ENCODE measurements around the gene CCNI2. TPM values are rescaled to one million over a fixed set of nuclear protein-coding genes. Genes with fewer than 3 reads are reported as not detected.
A peak's percentile ranks its signal among the peaks of the same experiment; 100 is the strongest.

The CCNI2 gene
- total RNA-seq, 1 experiment from 2014 or later = 0.49 TPM

GRCh38 chr5:132754111-132754510, 6.9 kb downstream of the CCNI2 start:
- ChIA-PET POLR2A (no interaction called here), CTCF (interaction anchor here (0.5 to 2.9 kb wide), 3 partner anchors 8 to 66 kb away, joined by 3 to 15 read pairs (median 5); no protein-coding TSS in a partner anchor)
- TF ChIP-seq TCF7L2 (IDR thresholded peaks at IDR 0.05; ENCODE audit: low read depth, low read length) (no peak), SIN3A (IDR thresholded peaks at IDR 0.05; ENCODE audit: borderline replicate concordance, insufficient read depth, low read depth, low read length) (no peak), REST (IDR thresholded peaks at IDR 0.05; ENCODE audit: insufficient read depth in 1 of 2, low read depth in 2 of 2, low read length in 1 of 2) (no peak), CTCF (IDR thresholded peaks at IDR 0.05) (no peak)
- H3K9me3 ChIP-seq (ENCODE audit: control insufficient read depth, insufficient read depth, low read depth, low read length) = no peaks in the 10 kb centered on the region
- intact Hi-C loops (cut with micrococcal nuclease; ENCODE audit: unreplicated experiment) (loop anchor here (10.0 kb wide), 1 partner anchor 61 kb away; the partner anchor contains the start of gene SOWAHA), in situ Hi-C loops (cut with HindIII; ENCODE audit: low pct_unique_long_range_greater_than_20kb, low sequenced_read_pairs) (no loop called here)
- H3K4me3 ChIP-seq (ENCODE audit: low read depth in 2 of 2, low read length in 2 of 2) = no peak overlapping the region
- no peaks in the 10 kb centered on the region for H3K27me3 ChIP-seq (ENCODE audit: control insufficient read depth, insufficient read depth, low read length)
- ATAC-seq (no peak), DNase-seq (ENCODE audit: low read depth, low spot score) (no peak)
- no TSS peak for BruUV-seq (replicated peaks)
- H3K4me1 ChIP-seq (ENCODE audit: control insufficient read depth, insufficient read depth, low read length) = no peaks in the 10 kb centered on the region
- H3K36me3 ChIP-seq (ENCODE audit: control insufficient read depth, insufficient read depth, low read length) = no peaks in the 10 kb centered on the region
- H3K27ac ChIP-seq (ENCODE audit: low read length) = no peak overlapping the region

GRCh38 chr5:132754947-132755346, 7.7 kb downstream of the CCNI2 start:
- CTCF ChIA-PET = interaction anchor here (1.2 to 2.9 kb wide), 2 partner anchors 53 to 66 kb away, joined by 4 to 15 read pairs; no protein-coding TSS in a partner anchor
- peak; percentile 49; the same call in 1 of the 2 replicates for ATAC-seq
- intact Hi-C loops (cut with micrococcal nuclease; ENCODE audit: unreplicated experiment) = loop anchor here (10.0 kb wide), 1 partner anchor 60 kb away; the partner anchor contains the start of gene SOWAHA
- DNase-seq (ENCODE audit: low read depth, low spot score) = no peak
- no peaks in the 10 kb centered on the region for H3K36me3 ChIP-seq (ENCODE audit: control insufficient read depth, insufficient read depth, low read length)
- H3K27ac ChIP-seq (ENCODE audit: low read length) = no peak overlapping the region
- no TSS peak for BruUV-seq (replicated peaks)
- H3K27me3 ChIP-seq (ENCODE audit: control insufficient read depth, insufficient read depth, low read length) = no peaks in the 10 kb centered on the region
- no peaks in the 10 kb centered on the region for H3K4me1 ChIP-seq (ENCODE audit: control insufficient read depth, insufficient read depth, low read length)
- TF ChIP-seq TCF7L2 (IDR thresholded peaks at IDR 0.05; ENCODE audit: low read depth, low read length) (no peak), REST (IDR thresholded peaks at IDR 0.05; ENCODE audit: insufficient read depth in 1 of 2, low read depth in 2 of 2, low read length in 1 of 2) (no peak), CTCF (IDR thresholded peaks at IDR 0.05) (no peak)
- H3K4me3 ChIP-seq (ENCODE audit: low read depth in 2 of 2, low read length in 2 of 2) = no peak overlapping the region
- H3K9me3 ChIP-seq (ENCODE audit: control insufficient read depth, insufficient read depth, low read depth, low read length) = no peaks in the 10 kb centered on the region
- POLR2A ChIA-PET = interaction anchor here (0.6 kb wide), 1 partner anchor 229 kb away, joined by 3 read pairs; no protein-coding TSS in a partner anchor
- in situ Hi-C loops (cut with HindIII; ENCODE audit: low pct_unique_long_range_greater_than_20kb, low sequenced_read_pairs) = no loop called here

Measured in Panc1 (cell line).